HG02642 (cell line): Measurements from ENCODE around the gene ARFGEF3.

Experiments
- ATAC-seq: cut with Tn5 transposase; IDR thresholded peaks from one replicate; pipeline ENCODE4 v1.9.1; 2021; ENCODE audit warnings: mild to moderate bottlenecking; ENCODE audit not compliant: unreplicated experiment, poor library complexity

The ARFGEF3 gene

DNA sequence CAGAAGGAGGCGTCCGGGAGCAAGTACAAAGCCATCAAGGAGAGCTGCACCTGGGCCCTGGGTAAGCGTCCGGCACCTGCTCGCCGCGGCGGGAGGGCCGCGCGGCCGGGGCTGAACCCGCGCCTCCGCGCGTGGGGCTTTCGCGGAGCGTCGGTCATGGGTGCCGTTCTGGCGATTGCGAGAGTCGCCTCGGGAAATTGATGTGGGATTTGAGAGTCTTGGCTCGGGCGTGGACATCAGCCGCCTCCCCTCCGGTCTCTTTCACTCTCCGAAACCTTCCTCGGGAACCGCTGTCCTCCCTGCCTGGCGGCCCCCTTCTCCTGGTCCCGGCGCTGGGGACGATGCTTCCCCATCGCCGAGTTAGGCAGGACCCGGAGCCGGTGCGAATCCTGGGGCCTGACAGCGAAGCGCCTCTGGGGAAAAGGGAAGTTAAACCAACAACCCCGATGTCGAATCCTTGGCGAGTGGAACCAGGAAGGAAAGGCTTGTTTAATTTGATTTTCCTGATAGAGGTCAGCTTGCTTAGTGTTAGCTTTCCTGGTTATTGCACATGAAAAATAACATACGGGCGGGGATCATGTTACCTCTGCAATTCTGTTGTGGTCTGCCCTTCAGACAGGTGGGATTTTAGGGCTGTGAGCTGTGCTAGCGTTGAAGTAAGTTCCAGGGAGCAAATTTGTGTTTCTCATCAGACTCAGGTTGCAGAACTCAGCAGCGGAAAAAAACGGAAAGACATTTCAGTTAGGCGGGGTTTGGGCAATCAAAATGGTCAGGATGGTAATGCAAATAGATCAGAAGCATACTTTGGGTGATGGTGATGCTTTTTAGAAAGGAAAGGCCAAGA, 594 bp downstream of the ARFGEF3 start:
- no peak for ATAC-seq

DNA sequence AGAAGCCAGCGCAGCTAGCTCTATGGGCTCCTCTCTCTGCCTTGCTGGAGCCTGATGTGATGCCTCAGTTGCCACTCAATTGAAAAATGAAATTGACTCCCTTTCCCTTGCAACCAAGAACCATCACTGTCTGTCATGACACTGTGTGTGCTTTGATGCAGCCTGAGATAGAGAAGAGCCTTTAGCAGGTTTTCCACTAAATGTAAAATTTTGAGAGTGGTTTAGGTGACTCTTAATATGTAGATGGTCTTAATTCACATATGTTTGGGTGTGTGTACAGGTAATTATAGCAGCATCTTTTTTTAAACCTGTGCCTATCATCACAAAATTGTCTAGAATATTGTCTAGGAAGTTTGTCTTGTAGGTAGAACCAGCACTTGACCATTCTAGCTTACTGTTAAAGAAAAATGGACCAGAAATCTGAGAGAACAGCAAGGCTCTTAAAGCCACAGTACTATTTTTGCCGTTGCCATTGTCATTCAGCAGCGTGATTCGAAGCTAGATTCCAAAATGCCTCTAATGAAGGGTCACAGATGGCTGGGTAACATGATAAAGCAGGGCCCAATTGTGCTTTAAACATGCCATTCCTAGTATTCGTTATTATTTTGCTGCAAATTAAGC, 1.3 kb downstream of the ARFGEF3 start:
- no peak for ATAC-seq

DNA sequence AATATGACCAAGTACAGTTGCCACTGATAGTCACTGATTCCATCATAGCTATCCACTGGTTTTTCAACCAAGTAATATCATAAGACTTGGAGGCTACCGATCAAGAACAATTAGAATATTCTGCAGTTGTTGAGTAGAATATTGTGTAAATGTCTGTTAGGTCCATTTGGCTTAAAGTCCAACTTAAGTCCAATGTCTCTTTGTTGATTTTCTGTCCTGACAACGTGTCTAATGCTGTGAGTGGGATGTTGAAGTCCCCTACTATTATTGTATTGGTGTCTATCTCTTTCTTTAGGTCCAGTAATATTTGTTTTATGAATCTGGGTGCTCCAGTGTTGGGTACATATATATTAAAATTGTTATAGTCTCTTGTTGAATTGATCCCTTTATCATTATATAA, 13.9 kb downstream of the ARFGEF3 start:
- no peak for ATAC-seq

DNA sequence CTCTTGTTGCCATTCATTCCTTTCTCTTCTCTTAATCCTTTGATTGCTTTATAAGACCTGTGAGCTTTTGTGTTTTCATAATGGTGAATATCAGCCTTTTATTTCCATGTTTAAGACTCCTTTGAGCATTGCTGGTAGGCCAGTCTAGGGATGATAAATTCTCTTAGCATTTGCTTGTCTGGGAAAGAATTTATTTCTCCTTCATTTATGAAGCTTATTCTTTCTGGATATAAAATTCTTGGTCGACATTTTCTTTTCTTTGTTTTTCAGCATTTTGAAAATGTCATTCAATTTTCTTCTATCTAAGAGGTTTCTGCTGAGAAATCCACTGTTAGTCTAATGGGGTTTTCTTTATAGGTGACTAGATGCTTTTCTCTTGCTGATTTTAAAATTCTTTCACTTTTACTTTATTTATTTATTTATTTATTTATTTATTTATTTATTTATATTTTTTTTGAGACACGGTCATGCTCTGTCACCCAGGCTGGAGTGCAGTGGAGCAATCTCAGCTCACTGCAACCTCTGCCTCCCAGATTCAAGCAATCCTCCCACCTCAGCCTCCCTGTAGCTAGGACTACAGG, 15.0 kb downstream of the ARFGEF3 start:
- no peak for ATAC-seq

DNA sequence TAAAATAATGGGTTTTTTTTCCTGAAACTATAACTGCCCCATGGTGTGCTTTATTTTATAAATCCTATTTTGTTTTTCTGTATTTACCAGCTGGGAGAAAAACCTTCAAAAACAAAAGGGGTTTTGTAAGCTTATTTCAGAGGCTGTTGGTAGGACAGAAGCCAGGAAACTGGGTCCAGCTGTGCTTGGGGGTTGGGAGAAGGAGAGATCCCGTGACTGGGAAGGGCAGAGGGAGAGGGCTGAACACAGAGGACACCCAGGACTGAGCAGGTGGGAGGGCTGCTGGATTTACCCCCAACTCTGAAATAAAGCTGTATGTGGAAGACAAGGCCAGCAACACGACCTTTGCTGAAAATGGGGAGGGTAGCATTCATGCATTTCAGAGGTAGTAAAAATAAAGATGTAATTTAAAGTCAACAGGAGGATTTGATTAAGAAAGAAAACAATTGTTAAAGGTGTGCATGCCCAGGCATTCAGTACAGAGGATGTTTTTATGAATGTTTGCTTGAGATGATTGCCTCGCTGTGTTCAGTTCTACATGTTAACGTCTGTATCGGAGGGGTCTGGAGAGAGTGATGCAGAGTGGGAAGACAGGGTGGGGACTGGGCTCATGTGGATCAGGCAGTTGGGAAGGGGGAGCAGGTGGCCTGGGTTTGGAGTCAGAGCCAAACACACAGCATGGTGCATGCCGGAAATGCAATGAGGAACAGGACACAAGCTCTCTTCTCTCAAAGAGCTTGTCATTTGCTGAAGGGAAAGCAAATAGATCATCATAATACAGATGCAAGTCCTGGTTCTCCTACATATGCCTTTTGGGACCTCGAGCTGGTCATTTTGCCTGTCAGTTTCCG, 21.4 kb downstream of the ARFGEF3 start:
- ATAC-seq = no peak

DNA sequence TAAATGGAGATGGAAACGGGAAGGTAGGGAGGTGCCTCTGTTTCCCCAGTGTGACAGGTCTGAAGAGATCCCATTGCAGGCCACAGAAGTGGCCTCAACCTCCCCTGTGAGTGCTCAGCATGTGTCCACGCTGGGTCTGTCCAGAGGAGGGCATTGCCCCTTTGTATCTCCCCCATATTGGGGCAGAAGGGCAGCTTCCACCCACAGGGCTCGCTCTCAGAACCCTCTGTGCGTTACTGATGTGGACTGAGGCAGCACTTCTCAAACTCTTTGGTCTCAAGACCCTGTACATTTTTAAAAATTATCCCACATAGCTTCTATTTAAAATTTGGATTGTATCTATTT, 22.0 kb downstream of the ARFGEF3 start:
- ATAC-seq = no peak

DNA sequence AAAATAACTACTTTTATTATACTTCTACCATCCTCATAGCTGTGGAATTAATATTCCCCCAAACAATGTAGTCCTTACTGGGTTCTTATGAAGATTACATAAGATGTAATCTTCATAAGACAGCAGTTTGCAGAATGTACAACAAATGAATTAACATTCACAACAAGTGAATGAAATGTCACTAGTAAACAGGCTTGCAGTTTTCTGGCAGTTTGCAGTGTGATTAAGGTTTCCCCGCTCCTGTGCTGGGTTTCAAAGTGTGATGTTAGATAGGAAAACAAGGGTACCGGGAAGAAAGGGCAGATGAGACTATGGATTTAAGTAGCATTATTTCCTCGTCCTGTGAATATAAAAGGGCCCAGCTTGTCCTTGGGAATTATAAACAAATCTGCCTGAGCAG, 22.5 kb downstream of the ARFGEF3 start:
- no peak for ATAC-seq

DNA sequence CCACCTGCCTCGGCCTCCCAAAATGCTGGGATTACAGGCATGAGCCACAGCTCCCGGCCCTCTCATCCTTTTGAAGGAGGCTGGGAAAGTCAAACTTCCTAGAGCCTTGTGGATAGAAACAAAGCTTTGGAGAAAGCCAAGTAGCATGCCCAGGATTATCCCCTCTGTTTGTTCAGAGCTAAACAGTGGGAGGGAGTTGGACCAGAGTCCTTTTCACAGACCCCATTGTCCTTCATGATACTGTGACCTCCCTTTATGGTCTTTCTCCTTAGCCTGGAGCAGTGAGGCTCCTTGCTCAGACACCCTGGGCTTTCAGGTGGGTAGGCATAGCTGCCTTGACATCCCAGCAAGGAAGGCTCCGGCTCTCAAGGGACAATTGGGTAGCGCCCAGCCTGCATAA, 25.4 kb downstream of the ARFGEF3 start:
- no peak for ATAC-seq

DNA sequence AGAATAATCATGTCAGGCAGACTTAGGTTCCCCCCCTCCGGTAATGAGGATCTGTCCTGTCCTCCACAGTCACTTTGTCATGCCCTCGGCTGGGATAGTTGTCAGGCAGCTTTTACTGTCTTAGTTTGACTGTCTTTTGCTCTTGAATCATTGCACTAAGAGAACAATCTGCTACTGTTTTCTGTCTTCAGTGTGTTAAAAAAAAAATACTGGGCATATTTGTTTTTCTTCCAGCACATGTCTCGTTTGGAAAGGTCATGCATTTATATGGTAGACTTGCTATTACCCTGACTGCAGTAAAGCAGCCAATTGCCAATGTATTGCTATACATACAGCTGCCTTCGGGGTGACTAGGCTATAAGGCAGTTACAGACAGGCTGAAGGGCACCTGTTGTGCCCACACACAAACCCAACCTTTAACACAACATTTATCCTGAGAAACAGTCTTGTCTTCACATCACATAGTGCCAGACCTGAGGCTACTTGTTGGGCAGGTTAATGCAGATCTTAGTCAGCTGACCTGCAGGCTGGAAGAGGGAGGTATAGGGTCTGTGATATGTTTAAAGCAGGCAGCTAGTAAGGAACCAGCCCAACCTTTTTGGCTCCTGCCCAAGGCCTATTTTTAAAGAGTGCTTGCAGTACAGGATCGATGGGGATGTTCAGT, 26.7 kb downstream of the ARFGEF3 start:
- ATAC-seq = no peak

DNA sequence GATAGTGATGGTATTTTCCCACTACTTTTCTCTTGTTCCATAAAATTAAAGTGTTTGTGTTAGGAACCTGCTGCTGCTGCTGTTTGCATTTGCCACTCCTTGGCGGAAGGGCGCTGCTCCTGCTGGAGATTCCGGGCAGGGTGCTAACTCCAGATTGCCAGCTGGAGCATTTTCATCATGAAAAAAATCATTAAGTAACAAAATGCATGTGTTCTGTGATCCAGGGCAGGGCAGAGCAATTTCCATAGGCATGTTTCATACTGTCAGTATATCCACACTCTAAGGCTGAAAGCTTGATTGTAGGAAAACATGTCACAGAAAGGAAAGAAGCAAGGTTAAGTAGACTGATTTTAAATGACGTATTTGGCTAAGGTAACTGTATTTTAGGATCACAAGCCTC, 32.5 kb downstream of the ARFGEF3 start:
- ATAC-seq = no peak

DNA sequence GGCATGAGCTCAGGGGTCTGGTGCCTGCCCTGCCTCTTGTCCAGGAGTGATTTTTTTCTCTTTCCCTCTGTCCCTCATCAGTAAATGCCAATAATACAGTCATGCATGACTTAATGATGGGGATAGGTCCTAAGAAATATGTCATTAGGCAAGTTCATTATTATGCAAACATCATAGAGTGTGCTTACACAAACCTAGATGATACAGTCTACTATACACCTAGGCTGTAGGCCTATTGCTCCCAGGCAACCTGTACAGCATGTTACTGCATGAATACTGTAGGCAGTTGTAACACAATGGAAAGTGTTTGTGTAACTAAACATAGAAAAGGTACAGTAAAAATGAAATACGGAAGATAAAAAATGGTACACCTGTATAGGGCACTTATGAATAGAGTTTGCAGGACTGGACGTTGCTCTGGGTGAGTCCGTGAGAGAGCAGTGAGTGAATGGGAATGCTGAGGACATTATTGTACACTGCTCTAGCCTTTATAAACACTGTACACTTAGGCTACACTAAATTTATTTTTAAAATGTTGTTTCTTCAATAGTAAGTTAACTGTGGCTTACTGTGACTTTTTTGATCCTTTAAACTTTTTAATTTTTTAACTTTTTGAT, 34.5 kb downstream of the ARFGEF3 start:
- ATAC-seq = no peak

DNA sequence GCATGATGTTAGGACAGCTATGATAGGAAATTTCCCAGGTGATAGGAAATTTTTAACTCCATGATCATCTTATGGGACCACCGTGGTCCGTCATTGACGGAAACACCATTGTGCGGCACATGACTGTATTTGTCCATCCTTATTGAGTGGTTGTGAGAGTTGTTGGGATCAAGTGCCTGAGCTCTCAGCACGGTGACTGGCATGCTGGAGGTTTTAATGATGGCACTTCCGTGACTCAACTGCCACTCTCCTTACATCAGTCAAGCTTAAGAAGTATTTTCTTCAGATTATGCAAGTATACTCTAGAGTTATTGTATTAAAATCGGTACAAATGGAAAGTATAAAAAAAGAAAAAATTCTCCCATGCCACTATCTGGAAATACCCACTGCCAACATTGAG, 35.8 kb downstream of the ARFGEF3 start:
- ATAC-seq = no peak

DNA sequence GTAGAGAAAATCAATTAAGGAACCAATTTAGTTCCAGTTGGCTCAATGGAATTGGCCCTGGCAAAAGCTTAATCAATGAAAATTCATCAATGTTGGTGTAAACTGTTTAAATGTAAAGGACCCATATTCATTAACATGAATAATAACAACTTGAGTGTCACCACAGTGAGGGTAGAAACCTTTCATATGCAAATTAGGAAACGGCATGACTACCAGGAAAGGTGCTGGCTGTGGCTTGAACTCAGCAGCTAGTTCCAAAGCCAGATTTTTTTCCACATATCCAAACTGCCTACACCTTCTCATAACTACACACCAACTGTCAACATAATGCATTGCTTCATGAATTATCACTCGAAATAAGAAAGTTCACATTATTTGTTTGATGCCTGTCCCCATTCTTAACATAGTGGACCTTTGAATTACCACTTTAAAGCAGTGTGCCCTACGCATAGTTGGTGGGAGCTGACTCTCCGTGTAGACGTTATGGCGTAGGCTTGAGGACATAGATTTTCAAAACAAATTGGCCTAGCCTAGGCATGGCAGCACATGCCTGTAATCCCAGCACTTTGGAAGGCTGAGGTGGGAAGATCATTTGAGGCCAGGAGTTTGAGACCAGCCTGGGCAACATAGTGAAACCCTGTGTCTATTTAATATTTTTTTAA, 36.8 kb downstream of the ARFGEF3 start:
- ATAC-seq = no peak

DNA sequence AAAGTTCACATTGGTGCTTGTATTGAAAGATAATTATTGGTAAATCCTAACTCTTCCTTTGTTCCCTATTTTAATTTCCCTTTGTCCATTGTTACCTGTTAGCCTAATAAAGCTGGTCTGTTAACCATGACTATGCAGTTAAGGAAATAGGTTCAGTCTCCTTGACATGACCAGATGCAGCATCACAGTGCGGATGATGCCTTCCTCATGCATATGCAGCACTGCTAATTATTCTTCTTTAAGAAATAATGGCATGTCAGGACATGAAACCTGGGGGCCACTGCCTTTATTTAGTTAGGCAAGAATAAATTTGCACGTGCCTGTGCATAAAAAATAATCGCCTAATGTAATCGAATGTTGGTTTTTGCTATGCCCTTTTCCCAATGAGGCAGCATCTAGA, 40.1 kb downstream of the ARFGEF3 start:
- ATAC-seq = no peak

DNA sequence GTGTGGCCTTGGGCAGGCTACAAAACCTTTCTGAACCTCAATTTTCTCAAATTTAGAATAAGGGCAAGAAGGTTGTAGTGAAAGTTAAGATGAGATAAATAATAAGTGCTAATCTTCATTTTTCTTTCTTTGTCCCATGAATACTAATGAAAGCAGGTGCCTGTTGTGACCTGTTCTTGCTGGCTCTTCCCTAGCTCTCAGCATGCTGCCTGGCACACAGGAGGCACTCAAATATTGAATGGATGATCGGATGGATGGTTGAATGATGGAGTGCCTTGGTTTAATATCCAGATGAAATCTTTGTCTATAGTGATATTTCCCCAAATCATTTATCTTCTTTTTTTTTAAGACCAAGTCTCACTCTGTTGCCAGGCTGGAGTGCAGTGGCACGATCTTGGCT, 41.6 kb downstream of the ARFGEF3 start:
- ATAC-seq = no peak

DNA sequence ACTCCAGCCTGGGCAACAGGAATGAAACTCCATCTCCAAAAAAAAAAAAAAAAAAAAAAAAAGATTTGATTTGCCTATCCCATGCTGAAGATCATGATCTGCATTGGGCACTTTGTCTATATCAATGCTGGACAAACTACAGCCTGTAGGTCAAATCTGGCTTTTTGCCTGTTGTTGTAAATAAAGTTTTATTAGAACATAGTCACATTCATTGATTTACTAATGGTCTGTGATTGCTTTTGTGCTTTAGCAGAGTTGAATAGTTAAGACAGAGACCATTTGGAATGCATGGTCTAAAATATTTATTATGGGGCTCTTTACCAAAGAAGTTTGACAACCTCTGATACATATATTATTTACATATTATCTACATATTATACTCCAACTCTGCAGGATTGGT, 42.6 kb downstream of the ARFGEF3 start:
- ATAC-seq = no peak

DNA sequence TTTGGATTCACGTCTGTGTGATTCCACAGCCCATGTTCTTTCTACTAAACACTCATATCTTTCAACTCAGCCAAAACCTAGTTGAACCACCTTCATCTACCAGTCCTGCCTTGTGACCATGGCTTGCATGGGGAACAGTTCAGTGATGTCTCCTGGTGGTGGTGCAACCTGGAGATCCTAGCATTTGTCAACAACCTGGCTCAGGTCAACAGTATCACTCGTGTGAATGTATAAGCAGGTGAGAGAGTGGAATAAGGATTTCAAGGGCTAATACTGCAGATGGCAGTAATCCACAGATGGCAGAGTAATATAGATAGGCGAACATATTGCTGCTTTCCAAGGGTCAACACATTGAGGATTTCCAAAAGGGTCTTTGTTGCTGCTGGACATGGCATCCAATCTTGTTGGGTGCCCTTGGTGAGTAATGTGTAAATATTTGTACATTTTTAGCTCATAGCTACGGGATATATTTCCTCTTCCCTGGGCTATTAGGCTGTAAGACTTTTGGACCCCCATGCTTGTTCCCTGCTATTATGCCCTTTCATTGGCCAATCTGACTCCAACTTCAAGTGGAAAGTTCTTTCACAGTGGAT, 43.1 kb downstream of the ARFGEF3 start:
- ATAC-seq = no peak

DNA sequence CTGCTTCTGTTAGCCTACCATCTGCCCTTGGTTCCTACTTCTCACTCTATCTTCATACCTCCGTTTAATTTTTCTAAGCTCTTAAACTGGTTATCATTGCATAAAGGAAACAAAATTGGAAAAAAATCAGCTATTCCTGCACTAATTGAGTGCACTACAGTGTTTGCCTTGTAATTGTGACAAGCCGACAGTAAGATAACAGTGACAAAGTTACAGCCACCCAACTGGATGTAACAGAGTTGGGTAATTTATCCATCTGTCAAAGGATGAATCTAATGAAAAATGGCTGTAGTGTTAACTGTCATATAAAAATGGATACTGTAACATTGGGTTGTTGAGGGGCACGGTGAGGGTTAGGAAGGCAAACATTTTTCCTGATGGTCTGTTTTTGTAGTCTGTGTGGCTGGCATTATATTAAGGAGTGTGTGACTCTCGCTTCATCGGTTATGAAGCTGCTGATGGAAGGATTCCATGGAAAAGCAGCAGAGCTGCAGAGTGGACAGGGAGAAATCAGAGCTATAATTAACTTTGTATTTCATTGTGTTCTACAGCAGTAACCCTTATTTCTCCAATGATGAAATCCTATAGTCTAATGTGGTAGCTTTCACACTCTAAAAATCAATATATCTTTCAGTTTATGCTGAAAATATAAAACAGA, 43.8 kb downstream of the ARFGEF3 start:
- ATAC-seq = no peak

DNA sequence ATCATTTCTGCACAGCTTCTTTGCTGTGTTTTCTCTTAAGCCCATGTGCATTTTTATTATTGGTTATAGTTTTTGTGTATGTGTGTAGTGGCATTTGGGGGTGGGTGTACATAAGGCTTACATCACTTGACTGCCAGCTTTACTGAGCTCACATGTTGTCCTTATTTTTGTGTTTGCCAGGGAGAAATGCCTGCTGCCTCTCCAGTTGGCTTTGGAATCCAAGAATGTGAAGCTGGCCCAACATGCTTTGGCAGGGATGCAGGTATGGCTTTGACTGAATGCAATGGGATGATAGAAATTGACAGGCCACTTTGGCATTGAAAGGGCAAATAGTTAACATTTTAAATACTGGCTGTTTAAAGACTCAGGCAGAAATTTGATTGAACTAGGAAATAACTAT, 45.1 kb downstream of the ARFGEF3 start:
- no peak for ATAC-seq
